Uterus (tissue), 4 donors: Measurements from ENCODE around the gene TAGLN3. TPM values are rescaled to one million over a fixed set of nuclear protein-coding genes. Genes with fewer than 3 reads are reported as not detected.

Source experiments
- DNase-seq, 2 donors: peaks; one replicate each; pipeline ENCODE4 v3.0.0-alpha.2; 2019 to 2020
- H3K27ac ChIP-seq, 2 donors: fragments of 200-600 bp; sonication (generic); 1 replicate in 1 of 2; 2 replicates in 1 of 2; pipeline ENCODE4 v1.5.1; 2016 to 2018
- H3K27me3 ChIP-seq, 2 donors: fragments of 200-600 bp; sonication (generic); one replicate each; pipeline ENCODE4 v1.5.1; 2018 to 2019; ENCODE audit warnings: control low read depth in 1 of 2
- H3K36me3 ChIP-seq, 2 donors: fragments of 200-600 bp; sonication (generic); one replicate each; pipeline ENCODE4 v1.5.1; 2019; ENCODE audit warnings: control low read depth in 1 of 2
- H3K4me1 ChIP-seq, 2 donors: fragments of 200-600 bp; sonication (generic); one replicate each; pipeline ENCODE4 v1.5.1; 2018 to 2019; ENCODE audit warnings: control low read depth in 1 of 2
- H3K4me3 ChIP-seq, 2 donors: fragments of 200-600 bp; sonication (generic); 1 replicate in 1 of 2; 2 replicates in 1 of 2; pipeline ENCODE4 v1.5.1; 2018 to 2019; ENCODE audit warnings: mild to moderate bottlenecking in 1 of 2
- H3K9me3 ChIP-seq, 2 donors: fragments of 200-600 bp; sonication (generic); one replicate each; pipeline ENCODE4 v1.5.1; 2019; ENCODE audit warnings: control low read depth in 1 of 2
- POLR2A ChIP-seq, 2 donors: fragments of 450-650 bp; IDR thresholded peaks; one replicate each; pipeline ENCODE4 v1.6.1; 2016; ENCODE audit warnings: antibody characterized with exemption in 2 of 2, mild to moderate bottlenecking in 1 of 2, moderate library complexity in 1 of 2
- intact Hi-C: fragments of 100-400 bp; cut with DNase I; formaldehyde crosslinking; loops from one replicate; pipeline ENCODE4 v1.15.1; 2023; ENCODE audit warnings: low total_unique reads
- total RNA-seq, 4 donors: library from RNA; depleted of rRNA in 3 of 4; stranded (reverse); fragments of >200 nt in 3 of 4; gene quantifications; one replicate each; pipeline versions ENCODE4 v1.1.0 to v1.2.4, GENCODE V29; 2014 to 2023
- TF ChIP-seq, protein P1 (sequence below), 4 experiments: fragments of 200-600 bp in 2 of 4; fragments of 450-650 bp in 2 of 4; sonication (generic) in 2 of 4; IDR thresholded peaks; one replicate each; pipeline ENCODE4 v1.5.1; 2016 to 2019; ENCODE audit warnings: antibody characterized with exemption in 4 of 4, mild to moderate bottlenecking in 2 of 4, moderate library complexity in 1 of 4
- donor health status: DM: yes; HTN: yes; CAD: no.

The TAGLN3 gene
- total RNA-seq, 4 donors from 2014 or later = 0.48 to 11.2 TPM; not detected in 2

DNA sequence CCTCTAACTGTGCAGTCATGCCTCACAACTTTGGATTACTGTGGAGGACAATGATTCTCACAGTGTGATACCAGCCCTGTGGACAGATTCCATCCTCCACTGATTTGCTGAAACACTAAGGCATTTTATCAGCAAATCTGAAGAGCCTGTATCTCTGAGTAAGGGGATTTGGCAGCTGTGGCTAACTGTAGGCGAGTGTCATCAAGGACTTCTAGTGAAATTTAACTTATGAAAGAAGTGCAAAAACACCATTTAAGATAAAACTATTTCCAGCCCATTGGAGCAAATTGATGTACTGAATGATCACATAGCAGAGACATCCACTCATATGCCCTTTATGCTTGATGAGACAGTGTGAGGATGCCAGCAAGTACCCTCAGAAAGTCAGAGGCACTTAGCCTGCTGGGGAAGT is 22.0 kb downstream of the TAGLN3 start:
- intact Hi-C loops = no loop called here
- Histone ChIP-seq H3K27me3 (no peaks in the 10 kb centered on the region), H3K4me3 (no peak overlapping the region), H3K27ac (no peak overlapping the region), H3K4me1 (no peaks in the 10 kb centered on the region), H3K36me3 (no peaks in the 10 kb centered on the region), H3K9me3 (no peaks in the 10 kb centered on the region)
- TF ChIP-seq, protein P1, sequence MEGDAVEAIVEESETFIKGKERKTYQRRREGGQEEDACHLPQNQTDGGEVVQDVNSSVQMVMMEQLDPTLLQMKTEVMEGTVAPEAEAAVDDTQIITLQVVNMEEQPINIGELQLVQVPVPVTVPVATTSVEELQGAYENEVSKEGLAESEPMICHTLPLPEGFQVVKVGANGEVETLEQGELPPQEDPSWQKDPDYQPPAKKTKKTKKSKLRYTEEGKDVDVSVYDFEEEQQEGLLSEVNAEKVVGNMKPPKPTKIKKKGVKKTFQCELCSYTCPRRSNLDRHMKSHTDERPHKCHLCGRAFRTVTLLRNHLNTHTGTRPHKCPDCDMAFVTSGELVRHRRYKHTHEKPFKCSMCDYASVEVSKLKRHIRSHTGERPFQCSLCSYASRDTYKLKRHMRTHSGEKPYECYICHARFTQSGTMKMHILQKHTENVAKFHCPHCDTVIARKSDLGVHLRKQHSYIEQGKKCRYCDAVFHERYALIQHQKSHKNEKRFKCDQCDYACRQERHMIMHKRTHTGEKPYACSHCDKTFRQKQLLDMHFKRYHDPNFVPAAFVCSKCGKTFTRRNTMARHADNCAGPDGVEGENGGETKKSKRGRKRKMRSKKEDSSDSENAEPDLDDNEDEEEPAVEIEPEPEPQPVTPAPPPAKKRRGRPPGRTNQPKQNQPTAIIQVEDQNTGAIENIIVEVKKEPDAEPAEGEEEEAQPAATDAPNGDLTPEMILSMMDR (IDR thresholded peaks at IDR 0.05) = no peak
- TF ChIP-seq POLR2A (IDR thresholded peaks at IDR 0.05) = no peak
- no peak for DNase-seq

DNA sequence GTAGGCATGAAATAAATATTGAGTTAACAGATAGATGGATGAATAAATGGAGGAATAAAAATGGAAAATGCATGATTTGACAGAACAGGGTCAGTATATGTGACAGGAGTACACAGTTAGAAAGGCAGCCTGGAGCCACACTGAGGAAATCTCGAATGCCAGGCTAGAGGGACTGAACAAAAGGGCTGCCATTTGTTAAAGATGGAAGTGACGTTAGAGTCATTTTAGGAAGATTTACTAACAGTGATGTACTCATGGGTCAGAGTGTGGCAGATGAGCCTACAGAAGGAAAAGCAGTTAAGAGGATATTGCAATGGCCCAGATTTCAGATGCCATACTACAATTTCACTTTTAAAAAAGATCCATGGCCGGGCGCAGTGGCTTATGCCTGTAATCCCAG is 28.4 kb downstream of the TAGLN3 start:
- intact Hi-C loops = no loop called here
- DNase-seq = no peak
- Histone ChIP-seq H3K4me1 (no peaks in the 10 kb centered on the region), H3K4me3 (no peak overlapping the region), H3K27me3 (no peaks in the 10 kb centered on the region), H3K9me3 (no peaks in the 10 kb centered on the region), H3K27ac (no peak overlapping the region), H3K36me3 (no peaks in the 10 kb centered on the region)
- TF ChIP-seq, protein P1 (IDR thresholded peaks at IDR 0.05) = no peak
- TF ChIP-seq POLR2A (IDR thresholded peaks at IDR 0.05) = no peak

DNA sequence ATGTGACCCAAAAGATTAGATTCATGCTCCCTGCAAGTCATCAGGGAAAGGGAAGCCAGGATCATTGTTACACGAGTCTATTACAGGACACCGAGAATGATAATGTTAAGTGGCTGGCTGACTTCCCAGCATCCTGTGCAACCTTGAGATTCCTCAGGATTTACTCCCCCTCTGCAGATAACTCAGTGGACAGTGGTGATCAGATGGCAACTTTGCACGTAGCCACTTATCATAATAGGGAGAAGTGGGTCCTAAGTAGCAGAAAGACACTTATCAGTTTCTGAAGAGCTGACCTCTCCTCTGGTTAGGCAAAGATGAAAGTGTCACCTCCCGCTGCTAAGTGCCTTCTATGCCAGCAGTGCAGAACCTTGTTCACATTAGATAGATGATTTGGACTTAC is 29.1 kb downstream of the TAGLN3 start:
- no peaks in the 10 kb centered on the region for H3K36me3 ChIP-seq
- no peak for DNase-seq
- no peaks in the 10 kb centered on the region for H3K9me3 ChIP-seq
- no peaks in the 10 kb centered on the region for H3K4me1 ChIP-seq
- intact Hi-C loops = no loop called here
- no peaks in the 10 kb centered on the region for H3K27me3 ChIP-seq
- TF ChIP-seq, protein P1 (IDR thresholded peaks at IDR 0.05) = no peak
- TF ChIP-seq POLR2A (IDR thresholded peaks at IDR 0.05) = no peak
- no peak overlapping the region for H3K4me3 ChIP-seq
- no peak overlapping the region for H3K27ac ChIP-seq

DNA sequence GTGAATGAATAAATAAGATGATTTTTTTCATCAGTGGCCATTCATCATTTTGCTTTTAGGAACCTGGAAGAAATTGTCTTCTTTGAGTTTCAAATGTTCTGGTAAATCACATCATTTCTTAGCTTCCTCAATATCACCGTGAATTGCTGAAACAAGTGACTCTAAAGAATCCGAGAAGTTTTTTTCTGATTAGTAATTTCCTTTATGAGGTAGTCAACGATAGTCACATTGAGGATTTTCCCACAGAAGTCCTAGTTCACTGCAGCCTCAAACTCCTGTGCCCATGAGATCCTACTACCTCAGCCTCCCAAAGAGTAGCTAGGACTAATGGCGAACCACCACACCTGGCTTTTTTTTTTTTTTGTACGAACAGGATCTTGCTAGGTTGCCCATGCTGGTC is 32.2 kb downstream of the TAGLN3 start:
- H3K4me1 ChIP-seq = no peaks in the 10 kb centered on the region
- no peaks in the 10 kb centered on the region for H3K36me3 ChIP-seq
- no peak overlapping the region for H3K27ac ChIP-seq
- DNase-seq = no peak
- H3K27me3 ChIP-seq = no peaks in the 10 kb centered on the region
- TF ChIP-seq, protein P1 (IDR thresholded peaks at IDR 0.05) = no peak
- no peak for TF ChIP-seq POLR2A (IDR thresholded peaks at IDR 0.05)
- intact Hi-C loops = no loop called here
- no peak overlapping the region for H3K4me3 ChIP-seq
- no peaks in the 10 kb centered on the region for H3K9me3 ChIP-seq

DNA sequence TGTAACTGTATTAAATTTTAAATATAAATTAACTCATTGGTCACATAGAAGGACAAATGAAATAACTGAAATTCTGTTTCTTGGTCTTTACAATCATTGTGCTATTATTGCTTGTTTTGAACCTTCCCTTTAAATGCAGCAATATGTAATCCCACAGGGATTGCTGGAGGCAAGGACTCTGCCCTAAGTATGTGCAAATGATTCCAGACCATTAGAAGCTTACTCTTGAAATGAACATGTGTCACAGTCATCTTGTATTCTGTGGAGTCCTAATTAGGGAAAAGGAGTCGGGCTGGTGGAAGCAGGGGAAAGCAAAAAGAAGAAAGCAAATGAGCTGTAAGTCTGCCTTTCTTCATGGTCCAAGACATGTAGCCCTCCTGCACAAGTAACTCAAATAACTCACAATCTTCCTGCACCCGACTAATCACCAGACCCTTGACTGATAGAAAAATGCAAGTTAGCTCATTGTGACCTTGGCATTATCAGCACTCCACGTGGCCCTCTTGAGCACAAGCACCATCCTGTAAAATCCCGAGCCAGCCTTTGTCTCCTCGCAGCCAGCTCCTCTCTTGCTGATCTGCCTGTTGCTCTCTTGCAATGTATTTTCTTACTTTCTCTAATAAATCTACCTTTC is 33.5 kb downstream of the TAGLN3 start:
- Histone ChIP-seq H3K4me3 (no peak overlapping the region), H3K9me3 (no peaks in the 10 kb centered on the region), H3K27ac (no peak overlapping the region), H3K27me3 (no peaks in the 10 kb centered on the region), H3K36me3 (no peaks in the 10 kb centered on the region), H3K4me1 (no peaks in the 10 kb centered on the region)
- DNase-seq = no peak
- TF ChIP-seq, protein P1 (IDR thresholded peaks at IDR 0.05) = no peak
- no peak for TF ChIP-seq POLR2A (IDR thresholded peaks at IDR 0.05)
- intact Hi-C loops = no loop called here
